HG03095 (cell line): ENCODE data around the gene LHFPL3.
A peak's percentile ranks its signal among the peaks of the same experiment; 100 is the strongest.

Experiments used
- ATAC-seq: cut with Tn5 transposase; IDR thresholded peaks from one replicate; pipeline ENCODE4 v1.9.1; 2021; ENCODE audit warnings: moderate library complexity; ENCODE audit not compliant: unreplicated experiment

LHFPL3 gene

GRCh38 chr7:104883718-104884452 is 555.5 kb downstream of the LHFPL3 start:
- peak; percentile 78 for ATAC-seq

- no peak for ATAC-seq
These were observed 558.2 kb downstream of the LHFPL3 start for GRCh38 chr7:104886651-104887050.

- no peak for ATAC-seq
These were observed 561.8 kb downstream of the LHFPL3 start for GRCh38 chr7:104890216-104890615.

GRCh38 chr7:104891949-104892348 is 563.5 kb downstream of the LHFPL3 start:
- no peak for ATAC-seq

- ATAC-seq: no peak
These were observed 565.9 kb downstream of the LHFPL3 start for GRCh38 chr7:104894314-104894713.

GRCh38 chr7:104894726-104895521 is 566.5 kb downstream of the LHFPL3 start:
- ATAC-seq: no peak

GRCh38 chr7:104895522-104896236 is 567.3 kb downstream of the LHFPL3 start:
- ATAC-seq: no peak

- no peak for ATAC-seq
These were observed 570.0 kb downstream of the LHFPL3 start for GRCh38 chr7:104898434-104898833.

- ATAC-seq: no peak
These were observed 572.3 kb downstream of the LHFPL3 start for GRCh38 chr7:104900525-104901239.

- no peak for ATAC-seq
These were observed 572.8 kb downstream of the LHFPL3 start for GRCh38 chr7:104901240-104901619.

- no peak for ATAC-seq
These were observed 573.8 kb downstream of the LHFPL3 start for GRCh38 chr7:104902183-104902582.

- no peak for ATAC-seq
These were observed 574.6 kb downstream of the LHFPL3 start for GRCh38 chr7:104903044-104903443.

GRCh38 chr7:104903846-104904245 is 575.4 kb downstream of the LHFPL3 start:
- no peak for ATAC-seq

- ATAC-seq: no peak
These were observed 577.6 kb downstream of the LHFPL3 start for GRCh38 chr7:104906032-104906431.

- no peak for ATAC-seq
These were observed 578.2 kb downstream of the LHFPL3 start for GRCh38 chr7:104906556-104906955.

GRCh38 chr7:104908636-104909035 is 580.2 kb downstream of the LHFPL3 start:
- ATAC-seq: no peak

GRCh38 chr7:104909096-104909495 is 580.7 kb downstream of the LHFPL3 start:
- no peak for ATAC-seq

- ATAC-seq: no peak
These were observed 586.0 kb downstream of the LHFPL3 start for GRCh38 chr7:104914421-104914820.

GRCh38 chr7:104921596-104921995 is 593.2 kb downstream of the LHFPL3 start:
- ATAC-seq: no peak

- no peak for ATAC-seq
These were observed 594.0 kb downstream of the LHFPL3 start for GRCh38 chr7:104922182-104923009.
